ENCODE results near the gene BAIAP2L2. TPM values are rescaled to one million over a fixed set of nuclear protein-coding genes. Genes with fewer than 3 reads are reported as not detected.

The BAIAP2L2 gene
- total and polyA plus RNA-seq, 2 donors (not counting 1 experiment from before 2014, with no cell fraction given), result 0.96 to 1.2 TPM

DNA sequence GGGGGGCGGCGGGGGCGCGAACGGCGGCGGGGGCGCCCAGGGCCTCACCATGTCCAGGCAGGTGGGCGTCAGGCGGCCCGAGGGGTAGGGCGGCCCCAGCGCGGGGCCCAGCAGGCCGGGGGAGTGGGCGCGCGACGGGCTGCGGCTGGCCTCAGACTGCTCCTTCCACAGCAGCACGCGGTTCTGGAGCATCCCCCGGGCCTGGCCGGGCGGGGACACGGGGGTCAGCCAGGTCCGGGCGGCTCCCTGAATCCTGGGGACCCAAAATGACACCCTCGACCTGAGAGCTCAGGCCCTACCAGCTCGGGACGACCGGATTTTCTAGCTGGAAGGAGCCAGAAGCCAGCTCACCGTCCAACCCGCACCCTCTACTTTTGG lies 21.0 kb downstream of the BAIAP2L2 start:
- H3K4me3 Mint-ChIP-seq, result no peak overlapping the region
- H3K27ac Mint-ChIP-seq, result no peak overlapping the region
- Histone ChIP-seq H3K36me3 (replicated peaks in 1 of 2; ENCODE audit: control extremely low read depth in 1 of 2, control insufficient read depth in 1 of 2, extremely low read depth in 1 of 2, insufficient read depth in 2 of 2, low read length in 1 of 2) (no peaks in the 10 kb centered on the region), H3K4me1 (ENCODE audit: control insufficient read depth in 2 of 2, insufficient read depth in 2 of 2, low read length in 2 of 2) (no peaks in the 10 kb centered on the region), H3K27me3 (replicated peaks in 1 of 4; ENCODE audit: control extremely low read depth in 1 of 4, control insufficient read depth in 3 of 4, insufficient read depth in 4 of 4, low read length in 3 of 4) (peaks cover 0 to 12% (median 4%) of the 10 kb centered on the region in 4 experiments), H3K4me2 (replicated peaks; ENCODE audit: low read depth, low read length, poor library complexity, severe bottlenecking) (no peak overlapping the region), H2AFZ (ENCODE audit: insufficient read depth, low read depth, low read length, poor library complexity, severe bottlenecking) (no peak overlapping the region), H3K9me3 (ENCODE audit: control extremely low read depth in 1 of 3, control insufficient read depth in 2 of 3, insufficient read depth in 1 of 3, low read length in 2 of 3) (no peaks in the 10 kb centered on the region), H4K20me1 (ENCODE audit: control insufficient read depth, insufficient read depth, low read length, poor library complexity, severe bottlenecking) (no peaks in the 10 kb centered on the region), H3K79me2 (ENCODE audit: control insufficient read depth, insufficient read depth, low read length) (no peaks in the 10 kb centered on the region), H3K27ac (ENCODE audit: low read length in 2 of 2) (no peak overlapping the region), H3K9ac (ENCODE audit: low read length) (no peak overlapping the region), H3K4me3 (ENCODE audit: control extremely low read depth in 1 of 5, extremely low read depth in 1 of 5, insufficient read depth in 1 of 5, low read depth in 2 of 5, low read length in 4 of 5) (no peak overlapping the region)
- H3K9me3 Mint-ChIP-seq (ENCODE audit: insufficient read depth), result no peaks in the 10 kb centered on the region
- no peak for TF ChIP-seq EZH2 (IDR thresholded peaks at IDR 0.05; ENCODE audit: borderline replicate concordance, insufficient read depth, low read depth, low read length, poor library complexity, severe bottlenecking)
- TF ChIP-seq, protein P1, sequence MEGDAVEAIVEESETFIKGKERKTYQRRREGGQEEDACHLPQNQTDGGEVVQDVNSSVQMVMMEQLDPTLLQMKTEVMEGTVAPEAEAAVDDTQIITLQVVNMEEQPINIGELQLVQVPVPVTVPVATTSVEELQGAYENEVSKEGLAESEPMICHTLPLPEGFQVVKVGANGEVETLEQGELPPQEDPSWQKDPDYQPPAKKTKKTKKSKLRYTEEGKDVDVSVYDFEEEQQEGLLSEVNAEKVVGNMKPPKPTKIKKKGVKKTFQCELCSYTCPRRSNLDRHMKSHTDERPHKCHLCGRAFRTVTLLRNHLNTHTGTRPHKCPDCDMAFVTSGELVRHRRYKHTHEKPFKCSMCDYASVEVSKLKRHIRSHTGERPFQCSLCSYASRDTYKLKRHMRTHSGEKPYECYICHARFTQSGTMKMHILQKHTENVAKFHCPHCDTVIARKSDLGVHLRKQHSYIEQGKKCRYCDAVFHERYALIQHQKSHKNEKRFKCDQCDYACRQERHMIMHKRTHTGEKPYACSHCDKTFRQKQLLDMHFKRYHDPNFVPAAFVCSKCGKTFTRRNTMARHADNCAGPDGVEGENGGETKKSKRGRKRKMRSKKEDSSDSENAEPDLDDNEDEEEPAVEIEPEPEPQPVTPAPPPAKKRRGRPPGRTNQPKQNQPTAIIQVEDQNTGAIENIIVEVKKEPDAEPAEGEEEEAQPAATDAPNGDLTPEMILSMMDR (IDR thresholded peaks at IDR 0.05), result no peak
- peaks cover 20% of the 10 kb centered on the region for H3K27me3 Mint-ChIP-seq
- POLR2A ChIA-PET, result no interaction called here
- H3K4me1 Mint-ChIP-seq, result no peaks in the 10 kb centered on the region
- 43% methylated on average over 34 of the region's 34 CpGs for WGBS (ENCODE audit: insufficient coverage)
- ATAC-seq (ENCODE audit: low read depth) (no peak), DNase-seq (no peak)
- intact Hi-C loops (cut with micrococcal nuclease), result no loop called here
- CTCF ChIA-PET, result interaction anchor here (1.7 kb wide), 1 partner anchor 10 kb away, joined by 4 read pairs; no protein-coding TSS in a partner anchor

DNA sequence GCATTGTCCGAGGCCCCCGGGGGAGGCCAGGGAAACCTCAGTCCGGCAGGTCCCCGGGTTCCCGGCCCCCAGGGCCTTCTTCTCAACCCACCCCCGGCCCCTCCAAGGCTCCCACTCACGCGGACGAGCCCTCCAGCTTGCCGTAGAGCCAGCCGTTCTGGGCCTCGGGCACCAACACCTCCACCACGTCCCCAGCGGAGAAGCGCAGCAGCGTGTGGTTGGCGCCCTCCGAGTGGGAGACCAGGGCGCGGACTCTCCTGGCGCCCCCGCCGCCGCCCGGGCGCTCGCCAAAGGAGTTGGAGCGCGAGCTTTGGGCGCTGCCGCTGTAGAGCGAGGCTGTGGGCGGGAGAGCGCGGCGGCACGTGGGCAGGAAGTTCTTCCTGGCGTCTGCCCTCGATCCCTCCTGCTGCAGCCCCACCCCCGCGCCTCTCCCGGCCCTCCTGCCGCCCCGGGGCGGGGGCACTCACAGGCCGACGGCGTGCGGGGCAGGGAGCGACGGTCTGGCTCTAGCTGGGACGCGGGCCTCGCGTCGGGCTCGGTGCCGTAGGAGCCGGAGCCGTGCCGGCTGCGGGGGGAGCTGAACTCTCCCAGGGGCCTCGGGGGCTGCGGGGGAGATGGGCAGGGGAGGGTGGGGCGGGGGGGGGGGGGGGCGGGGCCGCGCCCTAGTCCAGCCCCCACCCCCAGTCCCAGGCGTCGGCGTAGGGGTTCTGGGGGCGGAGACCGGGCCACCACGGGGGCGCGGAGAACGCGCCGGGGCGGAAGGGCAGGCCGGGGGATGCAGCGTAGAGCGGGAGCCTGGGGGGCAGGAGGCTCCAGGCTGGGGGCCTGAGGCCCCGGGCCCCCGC lies 21.6 kb downstream of the BAIAP2L2 start:
- Histone ChIP-seq H3K4me1 (ENCODE audit: control insufficient read depth in 2 of 2, insufficient read depth in 2 of 2, low read length in 2 of 2) (no peaks in the 10 kb centered on the region), H3K9ac (ENCODE audit: low read length) (no peak overlapping the region), H3K4me2 (replicated peaks; ENCODE audit: low read depth, low read length, poor library complexity, severe bottlenecking) (no peak overlapping the region), H3K4me3 (ENCODE audit: control extremely low read depth in 1 of 5, extremely low read depth in 1 of 5, insufficient read depth in 1 of 5, low read depth in 2 of 5, low read length in 4 of 5) (no peak overlapping the region), H3K27me3 (replicated peaks in 1 of 4; ENCODE audit: control extremely low read depth in 1 of 4, control insufficient read depth in 3 of 4, insufficient read depth in 4 of 4, low read length in 3 of 4) (peaks cover 0 to 16% (median 4%) of the 10 kb centered on the region in 4 experiments), H3K9me3 (ENCODE audit: control extremely low read depth in 1 of 3, control insufficient read depth in 2 of 3, insufficient read depth in 1 of 3, low read length in 2 of 3) (no peaks in the 10 kb centered on the region), H2AFZ (ENCODE audit: insufficient read depth, low read depth, low read length, poor library complexity, severe bottlenecking) (no peak overlapping the region), H3K27ac (ENCODE audit: low read length in 2 of 2) (no peak overlapping the region), H3K36me3 (replicated peaks in 1 of 2; ENCODE audit: control extremely low read depth in 1 of 2, control insufficient read depth in 1 of 2, extremely low read depth in 1 of 2, insufficient read depth in 2 of 2, low read length in 1 of 2) (no peaks in the 10 kb centered on the region), H4K20me1 (ENCODE audit: control insufficient read depth, insufficient read depth, low read length, poor library complexity, severe bottlenecking) (no peaks in the 10 kb centered on the region), H3K79me2 (ENCODE audit: control insufficient read depth, insufficient read depth, low read length) (no peaks in the 10 kb centered on the region)
- ATAC-seq (ENCODE audit: low read depth) (no peak), DNase-seq (no peak)
- TF ChIP-seq, protein P1 (IDR thresholded peaks at IDR 0.05), result no peak
- TF ChIP-seq EZH2 (IDR thresholded peaks at IDR 0.05; ENCODE audit: borderline replicate concordance, insufficient read depth, low read depth, low read length, poor library complexity, severe bottlenecking), result no peak
- Mint-ChIP-seq H3K4me1 (no peaks in the 10 kb centered on the region), H3K27me3 (peaks cover 20% of the 10 kb centered on the region), H3K4me3 (no peak overlapping the region), H3K9me3 (ENCODE audit: insufficient read depth) (no peaks in the 10 kb centered on the region), H3K27ac (no peak overlapping the region)
- 49% methylated on average over 55 of the region's 85 CpGs for whole genome bisulfite sequencing (ENCODE audit: insufficient coverage)
- ChIA-PET CTCF (interaction anchor here (1.7 kb wide), 1 partner anchor 10 kb away, joined by 4 read pairs; no protein-coding TSS in a partner anchor), POLR2A (no interaction called here)
- intact Hi-C loops (cut with micrococcal nuclease), result no loop called here

Measured in B cell (primary cell).